Neural progenitor cell (in vitro differentiated cells): ENCODE data around the gene LRP3.

ENCODE experiments used
- CTCF ChIP-seq: fragments of 200-600 bp; sonication (generic); IDR thresholded peaks from 2 replicates; pipeline ENCODE4 v1.5.1; 2017; ENCODE audit warnings: antibody characterized with exemption, mild to moderate bottlenecking
- EZH2phosphoT487 ChIP-seq: fragments of 200-600 bp; sonication (generic); IDR thresholded peaks from 2 replicates; pipeline ENCODE4 v1.6.1; 2017; ENCODE audit warnings: antibody characterized with exemption

GRCh38 chr19:33234736-33235135 is 40.6 kb downstream of the LRP3 start:
- no peak for TF ChIP-seq EZH2phosphoT487
- no peak for TF ChIP-seq CTCF
